IPS DF 19.7 (cell line): ENCODE results near the gene HOXA6.

Experiments
- DNase-seq: peaks from one replicate; pipeline ENCODE4 v3.0.0-alpha.2; 2013; ENCODE audit warnings: low read depth, low spot score

The HOXA6 gene

DNA sequence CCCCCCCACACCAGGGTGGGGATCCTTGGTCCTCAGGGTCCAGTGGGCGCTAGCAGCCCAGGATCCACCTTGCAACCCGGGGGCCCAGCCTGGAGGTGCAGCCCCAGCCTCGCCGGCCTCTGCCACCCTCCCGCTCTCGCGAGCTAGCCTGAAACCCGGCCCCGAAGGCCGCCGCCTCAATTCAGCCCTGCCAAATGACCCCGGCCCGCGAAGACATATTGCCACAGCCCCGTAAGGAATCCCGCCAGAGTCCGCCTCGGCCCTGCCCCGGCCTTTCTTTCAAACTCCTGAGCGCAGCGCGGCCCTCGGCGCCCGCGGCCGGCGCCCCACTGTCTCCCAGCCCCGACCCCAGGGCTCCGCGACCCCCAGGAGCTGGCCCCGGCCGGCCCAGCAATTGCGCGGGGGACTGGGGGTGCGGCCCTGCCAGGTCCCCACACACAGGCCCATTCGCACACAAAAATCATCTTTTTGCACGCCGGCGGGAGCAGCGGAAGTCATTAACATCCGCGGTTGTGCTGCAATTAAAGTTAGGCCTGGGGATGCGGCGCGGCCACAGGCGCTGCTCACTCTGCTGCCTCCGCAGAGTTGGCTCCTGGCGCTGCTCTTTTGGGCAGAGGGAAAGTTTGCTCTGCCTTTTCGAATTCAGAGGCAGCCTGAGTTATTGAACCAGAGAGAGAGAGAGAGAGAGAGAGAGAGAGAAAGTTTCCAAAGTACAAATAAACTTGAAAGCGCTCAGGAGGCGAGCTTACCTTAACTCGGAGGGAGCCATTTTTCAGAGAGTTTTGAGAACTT is 8.0 kb downstream of the HOXA6 start:
- DNase-seq: no peak

DNA sequence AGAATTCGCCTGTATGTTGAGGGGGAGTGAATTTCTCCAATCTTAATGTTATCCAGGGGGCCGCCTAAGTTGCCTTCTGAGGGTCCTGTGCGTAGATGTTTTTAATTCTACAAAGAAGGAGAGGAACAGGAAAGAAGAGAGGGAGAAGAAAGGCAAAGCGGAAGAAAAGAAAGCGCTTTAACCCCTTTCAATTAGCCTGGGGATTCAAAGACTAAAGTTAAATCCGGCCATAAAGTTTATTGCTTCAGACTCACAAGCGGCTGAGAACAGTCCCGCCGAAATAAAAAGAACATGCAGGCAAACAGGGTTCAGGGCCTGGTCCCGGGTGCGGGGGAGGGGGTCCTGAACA is 8.6 kb downstream of the HOXA6 start:
- DNase-seq: no peak

DNA sequence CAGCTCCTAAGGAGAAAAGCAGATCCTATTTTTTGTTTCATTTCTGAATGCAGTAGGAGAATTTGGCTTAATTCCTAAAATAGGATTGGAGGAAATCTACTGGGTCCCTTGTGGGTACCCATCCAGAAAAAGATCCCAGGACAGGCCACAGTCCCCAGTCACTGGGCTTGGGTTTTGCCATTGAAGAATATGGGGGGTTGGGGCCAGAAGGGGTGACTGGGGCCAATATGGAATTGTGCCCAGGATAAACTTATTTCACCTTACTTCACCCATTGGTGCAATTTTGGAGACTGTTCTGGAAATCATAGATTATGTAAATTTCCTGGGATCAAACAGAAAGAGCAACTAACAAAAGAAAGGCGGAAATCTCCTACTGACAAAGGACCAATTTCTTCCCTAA is 9.1 kb downstream of the HOXA6 start:
- no peak for DNase-seq

GRCh38 chr7:27137640-27138315 is 9.8 kb downstream of the HOXA6 start:
- no peak for DNase-seq

DNA sequence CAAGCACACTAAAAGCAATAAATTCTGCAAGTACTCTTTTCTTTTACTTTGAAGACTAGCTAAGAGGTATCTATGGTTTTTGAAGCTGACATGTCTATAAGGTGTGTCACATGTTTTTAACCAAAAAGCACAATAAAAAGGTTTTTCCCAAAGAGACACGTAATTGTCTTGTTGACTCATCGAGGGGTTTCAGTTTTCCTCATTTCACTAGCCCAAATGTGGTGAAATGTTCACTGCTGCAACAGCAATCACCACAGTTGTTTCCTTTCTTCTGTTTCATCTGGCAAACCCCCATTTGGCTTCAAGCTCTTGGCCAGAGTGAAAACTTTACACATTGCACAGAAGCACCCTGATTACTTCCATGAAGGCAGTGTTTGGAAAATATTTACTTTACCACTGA is 13.2 kb downstream of the HOXA6 start:
- DNase-seq: no peak

- no peak for DNase-seq
These were observed 14.0 kb downstream of the HOXA6 start for GRCh38 chr7:27133409-27134231.

- DNase-seq: no peak
These were observed 14.6 kb downstream of the HOXA6 start for GRCh38 chr7:27132978-27133377.

- DNase-seq: no peak
These were observed 15.4 kb downstream of the HOXA6 start for GRCh38 chr7:27132214-27132613.

DNA sequence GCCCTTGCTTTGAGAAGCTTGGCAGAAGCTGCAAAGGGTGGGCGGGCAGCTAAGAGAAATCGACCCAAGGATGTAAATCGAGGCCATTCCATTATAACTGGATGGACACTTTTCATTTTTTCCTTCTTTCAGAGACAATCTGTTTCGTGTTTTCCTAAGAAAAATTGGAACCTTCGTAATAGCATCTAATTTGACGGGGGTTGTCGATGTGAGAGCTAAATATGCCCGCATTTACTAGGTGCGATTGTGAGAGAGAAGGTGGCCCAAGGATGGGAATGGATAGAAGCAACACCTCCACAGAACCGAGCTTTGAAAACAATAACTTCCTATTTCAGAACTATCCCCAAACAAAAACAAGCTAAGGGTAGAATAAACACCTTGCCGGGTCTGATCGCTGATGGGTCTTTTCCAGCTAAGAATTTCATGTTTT is 16.2 kb downstream of the HOXA6 start:
- no peak for DNase-seq

DNA sequence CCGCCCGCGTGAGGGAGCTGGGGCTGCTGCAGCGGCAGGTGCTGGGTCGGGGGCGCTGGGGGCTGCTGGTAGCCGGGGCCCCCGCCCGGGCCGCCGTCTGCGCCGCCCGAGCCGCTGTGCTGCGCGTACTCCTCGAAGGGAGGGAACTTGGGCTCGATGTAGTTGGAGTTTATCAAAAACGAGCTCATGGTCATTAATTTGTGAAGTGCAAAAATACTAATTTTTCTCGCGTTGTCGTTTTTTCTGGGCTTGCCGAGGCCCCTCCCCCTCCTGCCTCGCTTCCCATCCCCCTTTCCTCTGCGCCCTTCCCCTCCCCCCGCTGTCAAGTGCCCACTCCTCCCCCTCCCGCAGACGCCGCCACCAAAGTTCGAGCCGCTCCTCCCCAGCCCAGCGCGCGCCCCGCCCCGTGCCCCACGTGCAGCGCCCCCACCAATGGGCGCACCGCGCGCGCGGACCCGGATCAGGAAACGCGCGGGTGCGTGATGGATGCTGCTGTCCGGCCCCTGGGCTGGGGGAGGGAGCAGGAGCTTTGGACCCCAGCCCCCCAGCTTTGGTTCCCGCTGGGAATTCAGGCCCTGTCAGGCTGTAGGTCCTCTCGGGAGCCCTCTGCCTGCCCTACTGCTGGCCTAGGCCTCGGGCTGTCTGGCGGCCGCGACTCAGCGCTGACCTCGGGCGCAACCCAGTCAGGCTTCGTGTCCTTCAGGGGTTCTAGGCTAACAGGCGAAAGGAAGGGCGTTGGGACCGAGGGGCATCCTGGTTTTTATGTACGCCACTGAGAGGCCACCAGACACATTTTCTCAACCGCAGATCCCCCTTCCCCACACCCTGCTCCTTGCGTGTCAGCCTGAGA is 16.8 kb downstream of the HOXA6 start, which contains the start of gene HOXA4:
Gene HOXA4 (minus strand): TSS at position 218 of the 850 bp plus-strand sequence. CDS start 24 bp downstream, at position 194.
- no peak for DNase-seq

DNA sequence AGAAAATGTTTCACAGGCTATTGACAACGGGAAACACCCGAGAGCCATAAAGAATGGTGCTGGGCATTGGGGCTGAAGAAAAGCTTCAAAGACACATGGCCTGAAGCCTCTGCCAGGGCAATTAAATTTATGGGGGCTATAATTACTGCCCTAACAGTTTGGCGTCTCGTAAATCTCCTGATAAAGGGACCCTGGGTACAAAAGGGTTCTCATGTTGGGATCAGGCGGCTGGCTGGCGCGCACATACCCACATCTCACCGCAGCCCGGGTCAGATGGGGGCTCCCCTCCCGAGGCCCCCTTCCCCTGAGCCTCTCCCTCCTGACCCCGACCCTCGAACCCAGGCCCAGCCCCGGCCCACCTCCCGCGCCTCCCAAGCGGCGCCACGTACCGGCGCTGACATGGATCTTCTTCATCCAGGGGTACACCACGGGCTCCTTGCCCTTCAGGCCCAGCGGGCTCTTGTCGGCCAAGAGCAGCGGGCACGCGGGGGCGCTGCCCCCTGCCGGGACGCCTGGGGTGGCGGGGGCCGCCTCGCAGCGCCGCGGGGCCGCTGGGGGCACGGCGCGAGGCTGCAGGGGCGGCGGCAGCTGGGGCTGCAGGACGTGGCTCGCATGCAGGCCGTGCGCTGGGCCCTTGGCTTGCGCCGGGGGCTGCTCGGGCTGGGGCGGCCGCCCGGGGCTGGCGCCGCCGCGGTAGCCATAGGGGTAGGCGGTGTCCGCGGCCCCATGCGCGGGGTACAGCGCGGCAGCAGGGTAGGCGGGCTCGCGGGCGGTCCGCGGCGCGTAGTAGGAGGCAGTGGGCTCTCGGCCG is 17.6 kb downstream of the HOXA6 start:
- no peak for DNase-seq

- no peak for DNase-seq
These were observed 18.5 kb downstream of the HOXA6 start for GRCh38 chr7:27128776-27129728.

GRCh38 chr7:27128034-27128433 is 19.5 kb downstream of the HOXA6 start:
- DNase-seq: no peak

- DNase-seq: no peak
These were observed 20.8 kb downstream of the HOXA6 start for GRCh38 chr7:27126596-27127327.

- no peak for DNase-seq
These were observed 21.6 kb downstream of the HOXA6 start for GRCh38 chr7:27125986-27126394.

DNA sequence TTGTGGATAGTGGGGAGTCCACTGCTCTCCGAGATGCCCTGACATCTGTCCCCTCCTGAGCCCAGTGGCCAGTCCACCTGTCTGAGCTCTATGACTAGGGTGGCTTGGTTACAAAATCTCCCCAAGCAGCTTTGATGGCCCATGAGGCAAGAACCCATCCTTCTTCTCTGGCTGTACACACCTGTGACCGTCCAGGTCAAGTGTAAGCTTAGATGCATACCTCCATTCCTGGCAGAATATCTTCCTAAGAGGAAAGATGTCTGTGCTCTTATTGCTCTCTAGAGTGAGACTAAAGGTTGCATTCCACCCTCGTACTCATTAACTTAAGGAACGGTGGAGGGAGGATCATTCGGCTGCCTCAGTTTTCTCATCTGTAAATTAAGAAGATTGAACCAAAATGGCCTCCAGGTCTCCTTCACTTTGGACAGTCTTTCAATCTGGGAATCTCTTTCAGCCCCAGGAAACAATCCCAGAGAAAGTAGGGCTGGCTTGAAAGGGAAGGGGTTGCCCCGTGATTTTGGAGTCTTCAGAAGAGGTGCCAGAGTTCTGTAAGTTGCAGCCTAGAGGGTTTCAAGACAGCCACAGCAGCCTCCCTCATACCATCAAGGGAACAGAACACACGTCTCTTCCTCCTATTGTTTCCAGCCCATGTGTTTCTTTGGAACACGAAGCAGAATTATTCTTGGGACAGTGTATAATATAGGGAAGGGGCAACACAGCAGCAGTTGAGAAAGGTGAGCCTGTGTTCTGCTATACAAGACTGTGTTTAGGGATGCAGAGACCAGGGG is 22.5 kb downstream of the HOXA6 start:
- DNase-seq: no peak

- DNase-seq: no peak
These were observed 23.3 kb downstream of the HOXA6 start for GRCh38 chr7:27124096-27124901.
